ENCODE measurements around the gene BPIFA1. TPM values are rescaled to one million over a fixed set of nuclear protein-coding genes. Genes with fewer than 3 reads are reported as not detected.

Gene BPIFA1
- total and polyA plus RNA-seq, 2 donors = 1.2 to 6.0 TPM

- Histone ChIP-seq H3K27me3 (ENCODE audit: control insufficient read depth in 2 of 2, insufficient read depth in 1 of 2, low read length in 1 of 2) (peaks cover 0 to 3% of the 10 kb centered on the region in 2 donors), H3K27ac (ENCODE audit: low read depth in 1 of 2, low read length in 1 of 2) (no peak overlapping the region), H3K9me3 (ENCODE audit: control insufficient read depth in 2 of 2, insufficient read depth in 1 of 2, low read length in 1 of 2) (no peaks in the 10 kb centered on the region), H3K4me3 (ENCODE audit: low read length in 2 of 2) (no peak overlapping the region), H3K4me1 (ENCODE audit: control insufficient read depth in 2 of 2, insufficient read depth in 2 of 2, low read length in 2 of 2) (no peaks in the 10 kb centered on the region), H3K36me3 (ENCODE audit: control insufficient read depth in 2 of 2, insufficient read depth in 2 of 2, low read length in 1 of 2) (no peaks in the 10 kb centered on the region)
- WGBS = 96% methylated on average over 2 of the region's 2 CpGs
- no peak for DNase-seq (ENCODE audit: low read depth in 6 of 9, low spot score in 9 of 9)
Observed at GRCh38 chr20:33234050-33234449, 1.7 kb upstream of the BPIFA1 start.

- Histone ChIP-seq H3K9me3 (ENCODE audit: control insufficient read depth in 2 of 2, insufficient read depth in 1 of 2, low read length in 1 of 2) (no peaks in the 10 kb centered on the region), H3K4me1 (ENCODE audit: control insufficient read depth in 2 of 2, insufficient read depth in 2 of 2, low read length in 2 of 2) (no peaks in the 10 kb centered on the region), H3K36me3 (ENCODE audit: control insufficient read depth in 2 of 2, insufficient read depth in 2 of 2, low read length in 1 of 2) (no peaks in the 10 kb centered on the region), H3K4me3 (ENCODE audit: low read length in 2 of 2) (no peak overlapping the region), H3K27me3 (ENCODE audit: control insufficient read depth in 2 of 2, insufficient read depth in 1 of 2, low read length in 1 of 2) (peaks cover 0 to 3% of the 10 kb centered on the region in 2 donors), H3K27ac (ENCODE audit: low read depth in 1 of 2, low read length in 1 of 2) (no peak overlapping the region)
- no peak for DNase-seq (ENCODE audit: low read depth in 6 of 9, low spot score in 9 of 9)
- 77% methylated on average over 1 of the region's 1 CpG for WGBS
Observed at GRCh38 chr20:33236351-33236750, 555 bp downstream of the BPIFA1 start.

- H3K4me1 ChIP-seq (ENCODE audit: control insufficient read depth in 2 of 2, insufficient read depth in 2 of 2, low read length in 2 of 2) = no peaks in the 10 kb centered on the region
- WGBS = 88% methylated on average over 6 of the region's 6 CpGs
- peaks cover 0 to 3% of the 10 kb centered on the region in 2 donors for H3K27me3 ChIP-seq (ENCODE audit: control insufficient read depth in 2 of 2, insufficient read depth in 1 of 2, low read length in 1 of 2)
Observed at GRCh38 chr20:33237989-33238388, 2.2 kb downstream of the BPIFA1 start.

GRCh38 chr20:33239418-33239817, 3.6 kb downstream of the BPIFA1 start:
- Histone ChIP-seq H3K4me3 (ENCODE audit: low read length in 2 of 2) (no peak overlapping the region), H3K36me3 (ENCODE audit: control insufficient read depth in 2 of 2, insufficient read depth in 2 of 2, low read length in 1 of 2) (no peaks in the 10 kb centered on the region), H3K9me3 (ENCODE audit: control insufficient read depth in 2 of 2, insufficient read depth in 1 of 2, low read length in 1 of 2) (no peaks in the 10 kb centered on the region), H3K27ac (ENCODE audit: low read depth in 1 of 2, low read length in 1 of 2) (no peak overlapping the region), H3K27me3 (ENCODE audit: control insufficient read depth in 2 of 2, insufficient read depth in 1 of 2, low read length in 1 of 2) (no peaks in the 10 kb centered on the region), H3K4me1 (ENCODE audit: control insufficient read depth in 2 of 2, insufficient read depth in 2 of 2, low read length in 2 of 2) (no peaks in the 10 kb centered on the region)
- DNase-seq (ENCODE audit: low read depth in 6 of 9, low spot score in 9 of 9) = no peak
- 59% methylated on average over 1 of the region's 1 CpG for WGBS

More at GRCh38 chr20:33237989-33238388, 2.2 kb downstream of the BPIFA1 start:
- Histone ChIP-seq H3K9me3 (ENCODE audit: control insufficient read depth in 2 of 2, insufficient read depth in 1 of 2, low read length in 1 of 2) (no peaks in the 10 kb centered on the region), H3K4me3 (ENCODE audit: low read length in 2 of 2) (no peak overlapping the region), H3K27ac (ENCODE audit: low read depth in 1 of 2, low read length in 1 of 2) (no peak overlapping the region), H3K36me3 (ENCODE audit: control insufficient read depth in 2 of 2, insufficient read depth in 2 of 2, low read length in 1 of 2) (no peaks in the 10 kb centered on the region)
- no peak for DNase-seq (ENCODE audit: low read depth in 6 of 9, low spot score in 9 of 9)

GRCh38 chr20:33239979-33240736, 4.4 kb downstream of the BPIFA1 start:
- H3K27ac ChIP-seq (ENCODE audit: low read depth in 1 of 2, low read length in 1 of 2) = no peak overlapping the region
- DNase-seq (ENCODE audit: low read depth in 6 of 9, low spot score in 9 of 9) = no peak
- H3K27me3 ChIP-seq (ENCODE audit: control insufficient read depth in 2 of 2, insufficient read depth in 1 of 2, low read length in 1 of 2) = no peaks in the 10 kb centered on the region
- no peaks in the 10 kb centered on the region for H3K4me1 ChIP-seq (ENCODE audit: control insufficient read depth in 2 of 2, insufficient read depth in 2 of 2, low read length in 2 of 2)
- 87% methylated on average over 4 of the region's 4 CpGs for WGBS
- no peaks in the 10 kb centered on the region for H3K9me3 ChIP-seq (ENCODE audit: control insufficient read depth in 2 of 2, insufficient read depth in 1 of 2, low read length in 1 of 2)
- no peaks in the 10 kb centered on the region for H3K36me3 ChIP-seq (ENCODE audit: control insufficient read depth in 2 of 2, insufficient read depth in 2 of 2, low read length in 1 of 2)
- H3K4me3 ChIP-seq (ENCODE audit: low read length in 2 of 2) = no peak overlapping the region

GRCh38 chr20:33240923-33241322, 5.1 kb downstream of the BPIFA1 start:
- no peaks in the 10 kb centered on the region for H3K36me3 ChIP-seq (ENCODE audit: control insufficient read depth in 2 of 2, insufficient read depth in 2 of 2, low read length in 1 of 2)
- H3K9me3 ChIP-seq (ENCODE audit: control insufficient read depth in 2 of 2, insufficient read depth in 1 of 2, low read length in 1 of 2) = no peaks in the 10 kb centered on the region
- H3K27me3 ChIP-seq (ENCODE audit: control insufficient read depth in 2 of 2, insufficient read depth in 1 of 2, low read length in 1 of 2) = no peaks in the 10 kb centered on the region
- WGBS = 85% methylated on average over 5 of the region's 5 CpGs
- H3K4me1 ChIP-seq (ENCODE audit: control insufficient read depth in 2 of 2, insufficient read depth in 2 of 2, low read length in 2 of 2) = no peaks in the 10 kb centered on the region
- H3K27ac ChIP-seq (ENCODE audit: low read depth in 1 of 2, low read length in 1 of 2) = no peak overlapping the region
- DNase-seq (ENCODE audit: low read depth in 6 of 9, low spot score in 9 of 9) = no peak
- no peak overlapping the region for H3K4me3 ChIP-seq (ENCODE audit: low read length in 2 of 2)

GRCh38 chr20:33242319-33243100, 6.7 kb downstream of the BPIFA1 start:
- H3K27me3 ChIP-seq (ENCODE audit: control insufficient read depth in 2 of 2, insufficient read depth in 1 of 2, low read length in 1 of 2) = no peaks in the 10 kb centered on the region
- DNase-seq (ENCODE audit: low read depth in 6 of 9, low spot score in 9 of 9) = no peak
- H3K9me3 ChIP-seq (ENCODE audit: control insufficient read depth in 2 of 2, insufficient read depth in 1 of 2, low read length in 1 of 2) = no peaks in the 10 kb centered on the region
- no peak overlapping the region for H3K27ac ChIP-seq (ENCODE audit: low read depth in 1 of 2, low read length in 1 of 2)
- no peaks in the 10 kb centered on the region for H3K36me3 ChIP-seq (ENCODE audit: control insufficient read depth in 2 of 2, insufficient read depth in 2 of 2, low read length in 1 of 2)
- 86% methylated on average over 7 of the region's 7 CpGs for WGBS
- H3K4me3 ChIP-seq (ENCODE audit: low read length in 2 of 2) = no peak overlapping the region
- H3K4me1 ChIP-seq (ENCODE audit: control insufficient read depth in 2 of 2, insufficient read depth in 2 of 2, low read length in 2 of 2) = no peaks in the 10 kb centered on the region

GRCh38 chr20:33246077-33246476, 10.3 kb downstream of the BPIFA1 start:
- no peak for DNase-seq (ENCODE audit: low read depth in 6 of 9, low spot score in 9 of 9)
- no peaks in the 10 kb centered on the region for H3K27me3 ChIP-seq (ENCODE audit: control insufficient read depth in 2 of 2, insufficient read depth in 1 of 2, low read length in 1 of 2)
- H3K4me1 ChIP-seq (ENCODE audit: control insufficient read depth in 2 of 2, insufficient read depth in 2 of 2, low read length in 2 of 2) = no peaks in the 10 kb centered on the region
- H3K27ac ChIP-seq (ENCODE audit: low read depth in 1 of 2, low read length in 1 of 2) = no peak overlapping the region
- H3K4me3 ChIP-seq (ENCODE audit: low read length in 2 of 2) = no peak overlapping the region
- H3K9me3 ChIP-seq (ENCODE audit: control insufficient read depth in 2 of 2, insufficient read depth in 1 of 2, low read length in 1 of 2) = no peaks in the 10 kb centered on the region
- WGBS = 90% methylated on average over 3 of the region's 3 CpGs
- H3K36me3 ChIP-seq (ENCODE audit: control insufficient read depth in 2 of 2, insufficient read depth in 2 of 2, low read length in 1 of 2) = no peaks in the 10 kb centered on the region

GRCh38 chr20:33249456-33249855, 13.7 kb downstream of the BPIFA1 start:
- Histone ChIP-seq H3K9me3 (ENCODE audit: control insufficient read depth in 2 of 2, insufficient read depth in 1 of 2, low read length in 1 of 2) (no peaks in the 10 kb centered on the region), H3K4me3 (ENCODE audit: low read length in 2 of 2) (no peak overlapping the region), H3K27me3 (ENCODE audit: control insufficient read depth in 2 of 2, insufficient read depth in 1 of 2, low read length in 1 of 2) (no peaks in the 10 kb centered on the region), H3K36me3 (ENCODE audit: control insufficient read depth in 2 of 2, insufficient read depth in 2 of 2, low read length in 1 of 2) (no peaks in the 10 kb centered on the region), H3K27ac (ENCODE audit: low read depth in 1 of 2, low read length in 1 of 2) (no peak overlapping the region), H3K4me1 (ENCODE audit: control insufficient read depth in 2 of 2, insufficient read depth in 2 of 2, low read length in 2 of 2) (no peaks in the 10 kb centered on the region)
- WGBS = 88% methylated on average over 1 of the region's 1 CpG
- DNase-seq (ENCODE audit: low read depth in 6 of 9, low spot score in 9 of 9) = no peak
